B cell (primary cell): ENCODE measurements around the gene ENDOG. TPM values are rescaled to one million over a fixed set of nuclear protein-coding genes. Genes with fewer than 3 reads are reported as not detected.
A peak's percentile ranks its signal among the peaks of the same experiment; 100 is the strongest.

ENCODE experiments used
- ATAC-seq: fragments of 200-7000 bp; cut with Tn5 transposase; one replicate; pipeline ENCODE4 v1.10.0; 2021; ENCODE audit warnings: low read depth, mild to moderate bottlenecking, moderate number of reproducible peaks, moderate library complexity
- CTCF ChIA-PET: fragments of 350-600 bp; sonication (Branson Sonifier 250); formaldehyde crosslinking; loops from one replicate; lab custom pipeline; 2021; ENCODE audit warnings: antibody characterized with exemption, inconsistent platforms; lab: Charles Lee
- POLR2A ChIA-PET: fragments of 350-600 bp; sonication (Branson Sonifier 250); formaldehyde crosslinking; loops from one replicate; lab custom pipeline; 2021; ENCODE audit warnings: antibody characterized with exemption; lab: Charles Lee
- DNase-seq: peaks from one replicate; pipeline ENCODE4 v3.0.0; 2013
- H2AFZ ChIP-seq: 2 replicates; pipeline ENCODE4 v1.6.1; 2012; ENCODE audit warnings: mild to moderate bottlenecking, low read depth, low read length; ENCODE audit not compliant: insufficient read depth, poor library complexity, severe bottlenecking
- H3K27ac ChIP-seq, 2 donors: 1 replicate in 1 of 2; 2 replicates in 1 of 2; pipeline ENCODE4 v1.5.1; 2012 to 2013; ENCODE audit warnings: low read length in 2 of 2, mild to moderate bottlenecking in 2 of 2, moderate library complexity in 1 of 2
- H3K27me3 ChIP-seq, 4 experiments: fragments of 200-600 bp in 1 of 4; sonication (generic) in 1 of 4; replicated peaks in 1 of 4; 1 replicate in 2 of 4; 2 replicates in 2 of 4; pipeline versions ENCODE4 v1.6.1 to v1.7.0; 2013 to 2016; ENCODE audit warnings: low read length in 3 of 4, mild to moderate bottlenecking in 2 of 4, mixed read lengths in 1 of 4, moderate library complexity in 1 of 4; ENCODE audit not compliant: insufficient read depth in 4 of 4, control insufficient read depth in 3 of 4; ENCODE audit errors: control extremely low read depth in 1 of 4
- H3K36me3 ChIP-seq, 2 experiments: replicated peaks in 1 of 2; 1 replicate in 1 of 2; 2 replicates in 1 of 2; pipeline versions ENCODE4 v1.6.1 to v1.7.1; 2013; ENCODE audit warnings: low read length in 1 of 2; ENCODE audit not compliant: insufficient read depth in 2 of 2, control insufficient read depth in 1 of 2; ENCODE audit errors: control extremely low read depth in 1 of 2, extremely low read depth in 1 of 2
- H3K4me1 ChIP-seq, 2 donors: fragments of 200-600 bp in 1 of 2; sonication (generic) in 1 of 2; 1 replicate in 1 of 2; 2 replicates in 1 of 2; pipeline versions ENCODE4 v1.5.1 to v1.6.1; 2013 to 2017; ENCODE audit warnings: low read length in 2 of 2; ENCODE audit not compliant: control insufficient read depth in 2 of 2, insufficient read depth in 2 of 2
- H3K4me2 ChIP-seq: replicated peaks from 2 replicates; pipeline ENCODE3; 2012; ENCODE audit warnings: mild to moderate bottlenecking, low read depth, low read length; ENCODE audit not compliant: poor library complexity, severe bottlenecking
- H3K4me3 ChIP-seq, 5 experiments: fragments of 200-600 bp in 1 of 5; sonication (generic) in 1 of 5; 1 replicate in 3 of 5; 2 replicates in 2 of 5; pipeline versions ENCODE4 v1.5.1 to v1.7.0; 2011 to 2016; ENCODE audit warnings: low read length in 4 of 5, mild to moderate bottlenecking in 4 of 5, low read depth in 2 of 5, control low read depth in 1 of 5, moderate library complexity in 1 of 5; ENCODE audit not compliant: insufficient read depth in 1 of 5; ENCODE audit errors: control extremely low read depth in 1 of 5, extremely low read depth in 1 of 5
- H3K79me2 ChIP-seq: fragments of 200-600 bp; sonication (generic); one replicate; pipeline ENCODE4 v1.6.0; 2016; ENCODE audit warnings: low read length; ENCODE audit not compliant: control insufficient read depth, insufficient read depth
- H3K9ac ChIP-seq: fragments of 200-600 bp; sonication (generic); 2 replicates; pipeline ENCODE4 v1.6.1; 2017; ENCODE audit warnings: mild to moderate bottlenecking, low read length, moderate library complexity
- H3K9me3 ChIP-seq, 3 donors: one replicate each; pipeline versions ENCODE4 v1.6.1 to v1.7.1; 2013; ENCODE audit warnings: low read length in 2 of 3; ENCODE audit not compliant: control insufficient read depth in 2 of 3, insufficient read depth in 1 of 3; ENCODE audit errors: control extremely low read depth in 1 of 3
- H4K20me1 ChIP-seq: 2 replicates; pipeline ENCODE4 v1.6.0; 2012; ENCODE audit warnings: mild to moderate bottlenecking, low read length; ENCODE audit not compliant: insufficient read depth, control insufficient read depth, poor library complexity, severe bottlenecking
- H3K27ac Mint-ChIP-seq: one replicate; pipeline ENCODE4 v1.8.0; 2021; ENCODE audit warnings: mixed read lengths
- H3K27me3 Mint-ChIP-seq: one replicate; pipeline ENCODE4 v1.8.0; 2021; ENCODE audit warnings: mixed read lengths
- H3K4me1 Mint-ChIP-seq: one replicate; pipeline ENCODE4 v1.8.0; 2021; ENCODE audit warnings: mixed read lengths
- H3K4me3 Mint-ChIP-seq: one replicate; pipeline ENCODE4 v1.8.0; 2021; ENCODE audit warnings: mixed read lengths
- H3K9me3 Mint-ChIP-seq: one replicate; pipeline ENCODE4 v1.8.0; 2022; ENCODE audit warnings: mixed read lengths; ENCODE audit not compliant: insufficient read depth
- CTCF ChIP-seq: fragments of 200-600 bp; IDR thresholded peaks from one replicate; pipeline ENCODE4 v1.8.0; 2022; ENCODE audit warnings: antibody characterized with exemption, mild to moderate bottlenecking
- EZH2 ChIP-seq: IDR thresholded peaks from 2 replicates; pipeline ENCODE4 v1.6.1; 2012; ENCODE audit warnings: borderline replicate concordance, low read depth, mild to moderate bottlenecking, moderate library complexity, low read length; ENCODE audit not compliant: insufficient read depth, poor library complexity, severe bottlenecking
- WGBS: methylation state at CpG from one replicate; pipeline ENCODE4 v1.1.5; 2013; ENCODE audit warnings: missing lambda C conversion rate; ENCODE audit not compliant: insufficient coverage; 5-methylcytosine and 5-hydroxymethylcytosine counted together
- intact Hi-C: fragments of 100-400 bp; cut with micrococcal nuclease; formaldehyde crosslinking; loops from one replicate; pipeline ENCODE4 v1.10.0; 2022
- polyA plus RNA-seq: library from polyadenylated mRNA; depleted of rRNA; stranded (reverse); fragments of >200 nt; gene quantifications from 2 replicates; pipeline ENCODE4 v1.2.3, GENCODE V29; 2012
- total RNA-seq, 2 donors: library from RNA; stranded (reverse); fragments of 120-200 nt in 1 of 2; gene quantifications; 1 replicate in 1 of 2; 2 replicates in 1 of 2; pipeline versions ENCODE4 v1.2.3 to v1.2.4, GENCODE V29; 2013 to 2022

The ENDOG gene
- total and polyA plus RNA-seq, 2 donors (not counting 1 experiment from before 2014, with no cell fraction given), result 12.5 to 19.3 TPM

- peaks cover 38% of the 10 kb centered on the region for H3K79me2 ChIP-seq
- intact Hi-C loops, result loop anchor here (1.0 to 5.0 kb wide), 7 partner anchors 15 to 316 kb away; partner anchors contain the start of genes DYNC2I2, ENDOG, LRRC8A and ODF2
- peak within 1 kb of the TSS; percentile 86 to 93 for H3K27ac ChIP-seq
- DNase-seq, result peak; percentile 95
- peaks cover 0 to 7% of the 10 kb centered on the region in 2 experiments for H3K36me3 ChIP-seq
- ChIA-PET CTCF (interaction anchor here (0.5 to 2.1 kb wide), 2 partner anchors 13 to 46 kb away, joined by 3 to 5 read pairs; partner anchors contain the start of gene ENDOG), POLR2A (interaction anchor here (0.6 to 1.7 kb wide), 8 partner anchors 11 to 547 kb away, joined by 3 to 4 read pairs (median 3); partner anchors contain the start of gene ENDOG)
- TF ChIP-seq EZH2 (no peak), CTCF (no peak)
- peak within 1 kb of the TSS; percentile 89 for H3K9ac ChIP-seq
- H3K4me2 ChIP-seq, result peak within 1 kb of the TSS; percentile 77
- WGBS, result 2% methylated on average over 72 of the region's 72 CpGs
- no peaks in the 10 kb centered on the region for H3K27me3 Mint-ChIP-seq
- H3K9me3 ChIP-seq, result peaks cover 0 to 10% (median 5%) of the 10 kb centered on the region in 3 donors
- ATAC-seq, result peak; percentile 93
- no peaks in the 10 kb centered on the region for H3K9me3 Mint-ChIP-seq
- no peaks in the 10 kb centered on the region for H4K20me1 ChIP-seq
- H3K4me1 ChIP-seq, result peaks cover 9 to 19% of the 10 kb centered on the region in 2 donors
- no peaks in the 10 kb centered on the region for H3K27me3 ChIP-seq
- peak within 1 kb of the TSS; percentile 92 for H2AFZ ChIP-seq
- peak within 1 kb of the TSS; percentile 96 for H3K27ac Mint-ChIP-seq
- peak within 1 kb of the TSS; percentile 97 for H3K4me3 Mint-ChIP-seq
- peaks cover 25% of the 10 kb centered on the region for H3K4me1 Mint-ChIP-seq
- H3K4me3 ChIP-seq, result peak within 1 kb of the TSS; percentile 69 to 96 (median 77)
These were observed 46.4 kb upstream of the ENDOG start, which contains the start of gene ZER1 for GRCh38 chr9:128771745-128772519. Gene ZER1 (minus strand): TSS chr9:128771927. CDS start chr9:128755565, 16,362 bp downstream.
